OCI-LY1 (cell line): ENCODE data around the gene GALNTL6.

Experiments used
- H2AFZ ChIP-seq: fragments of 200-600 bp; sonication (generic), shearing (Covaris generic); 2 replicates; pipeline ENCODE4 v1.6.0; 2014; ENCODE audit warnings: antibody characterized with exemption, mild to moderate bottlenecking, low read length
- H3F3A ChIP-seq: fragments of 200-600 bp; sonication (generic), shearing (Covaris generic); 2 replicates; pipeline ENCODE4 v1.6.0; 2014; ENCODE audit warnings: mild to moderate bottlenecking, antibody characterized with exemption, low read length, moderate library complexity; ENCODE audit not compliant: insufficient read depth
- H3K27ac ChIP-seq: fragments of 200-600 bp; sonication (generic); 2 replicates; pipeline ENCODE4 v1.5.1; 2014; ENCODE audit warnings: low read length, mixed run types, mild to moderate bottlenecking, low read depth; ENCODE audit not compliant: poor library complexity, severe bottlenecking
- H3K27me3 ChIP-seq: fragments of 200-600 bp; sonication (generic); 2 replicates; pipeline ENCODE4 v1.6.0; 2014; ENCODE audit warnings: antibody characterized with exemption, mild to moderate bottlenecking, low read length, moderate library complexity; ENCODE audit not compliant: insufficient read depth
- H3K36me3 ChIP-seq: fragments of 200-600 bp; sonication (generic); 2 replicates; pipeline ENCODE4 v1.6.1; 2014; ENCODE audit warnings: mild to moderate bottlenecking, antibody characterized with exemption, low read length, moderate library complexity, mixed read lengths; ENCODE audit not compliant: insufficient read depth
- H3K4me1 ChIP-seq: fragments of 200-600 bp; sonication (generic); 2 replicates; pipeline ENCODE4 v1.5.1; 2014; ENCODE audit warnings: mild to moderate bottlenecking, low read length, moderate library complexity; ENCODE audit not compliant: insufficient read depth, severe bottlenecking
- H3K4me2 ChIP-seq: fragments of 200-600 bp; sonication (generic), shearing (Covaris generic); 2 replicates; pipeline ENCODE4 v1.6.1; 2014; ENCODE audit warnings: low read length
- H3K4me3 ChIP-seq: fragments of 200-600 bp; sonication (generic); 2 replicates; pipeline ENCODE4 v1.5.1; 2014; ENCODE audit warnings: low read length, low read depth, mild to moderate bottlenecking, mixed read lengths; ENCODE audit not compliant: poor library complexity, severe bottlenecking
- H3K79me2 ChIP-seq: fragments of 200-600 bp; shearing (Covaris generic); 2 replicates; pipeline ENCODE4 v1.6.1; 2016; ENCODE audit warnings: mixed run types, low read length, mixed read lengths; ENCODE audit not compliant: insufficient read depth
- H3K9ac ChIP-seq: fragments of 200-600 bp; sonication (generic), shearing (Covaris generic); 2 replicates; pipeline ENCODE4 v1.6.1; 2014; ENCODE audit warnings: mild to moderate bottlenecking, low read length, mixed read lengths
- H3K9me2 ChIP-seq: fragments of 200-600 bp; sonication (generic), shearing (Covaris generic); 2 replicates; pipeline ENCODE4 v1.6.1; 2014; ENCODE audit warnings: low read depth, mild to moderate bottlenecking, low read length, mixed read lengths
- H3K9me3 ChIP-seq: fragments of 200-600 bp; shearing (Covaris generic); 2 replicates; pipeline ENCODE4 v1.6.1; 2014; ENCODE audit warnings: low read length, mixed read lengths
- H4K20me1 ChIP-seq: fragments of 200-600 bp; sonication (generic), shearing (Covaris generic); 2 replicates; pipeline ENCODE4 v1.6.0; 2016; ENCODE audit warnings: mild to moderate bottlenecking, low read length; ENCODE audit not compliant: insufficient read depth
- CTCF ChIP-seq: fragments of 200-600 bp; sonication (generic), shearing (Covaris generic); IDR thresholded peaks from 2 replicates; pipeline ENCODE4 v1.5.1; 2017; ENCODE audit warnings: mild to moderate bottlenecking, antibody characterized with exemption, low read length, moderate library complexity, mixed read lengths
- EZH2 ChIP-seq: fragments of 200-600 bp; sonication (generic), shearing (Covaris generic); IDR thresholded peaks from 2 replicates; pipeline ENCODE4 v1.8.0; 2017; ENCODE audit warnings: borderline replicate concordance, mixed run types, mild to moderate bottlenecking, antibody characterized with exemption, low read length, moderate library complexity, mixed read lengths

GALNTL6 gene

DNA sequence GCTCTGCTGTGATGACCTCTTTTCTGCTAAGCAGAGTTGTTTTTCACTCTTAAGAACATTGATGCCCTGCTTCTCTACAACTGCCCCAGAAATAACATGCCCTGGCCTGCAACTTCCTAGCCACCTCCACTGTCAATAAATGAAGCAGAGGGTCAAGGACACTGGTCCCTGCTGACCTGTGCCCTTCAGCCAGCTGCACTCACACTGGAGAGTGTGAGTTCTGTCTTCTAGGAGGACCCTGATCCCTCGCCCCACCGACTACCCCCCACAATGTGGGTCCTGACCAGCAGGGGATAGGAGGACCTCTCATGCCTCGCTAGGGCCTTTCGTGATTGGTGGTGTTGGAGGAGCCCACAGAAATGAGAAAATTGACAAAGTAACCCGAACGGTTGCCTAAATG lies 947.3 kb downstream of the GALNTL6 start:
- Histone ChIP-seq H3K36me3 (no peaks in the 10 kb centered on the region), H2AFZ (no peak overlapping the region), H3K4me3 (no peak overlapping the region), H3K4me1 (no peaks in the 10 kb centered on the region), H3K4me2 (no peak overlapping the region), H4K20me1 (no peaks in the 10 kb centered on the region), H3K9me3 (no peaks in the 10 kb centered on the region), H3K27me3 (no peaks in the 10 kb centered on the region), H3K9ac (no peak overlapping the region), H3F3A (no peaks in the 10 kb centered on the region), H3K79me2 (no peaks in the 10 kb centered on the region), H3K9me2 (no peaks in the 10 kb centered on the region), H3K27ac (no peak overlapping the region)
- no peak for TF ChIP-seq EZH2
- TF ChIP-seq CTCF: no peak

- no peak overlapping the region for H3K4me2 ChIP-seq
- H3K9me2 ChIP-seq: no peaks in the 10 kb centered on the region
- H3K27ac ChIP-seq: no peak overlapping the region
- no peaks in the 10 kb centered on the region for H3F3A ChIP-seq
- no peak overlapping the region for H2AFZ ChIP-seq
- no peak overlapping the region for H3K4me3 ChIP-seq
- H3K27me3 ChIP-seq: no peaks in the 10 kb centered on the region
- no peaks in the 10 kb centered on the region for H3K36me3 ChIP-seq
- TF ChIP-seq CTCF (no peak), EZH2 (no peak)
- no peaks in the 10 kb centered on the region for H3K79me2 ChIP-seq
- no peak overlapping the region for H3K9ac ChIP-seq
- no peaks in the 10 kb centered on the region for H3K9me3 ChIP-seq
- H4K20me1 ChIP-seq: no peaks in the 10 kb centered on the region
- no peaks in the 10 kb centered on the region for H3K4me1 ChIP-seq
These were observed 949.7 kb downstream of the GALNTL6 start for GRCh38 chr4:172762895-172763294.

DNA sequence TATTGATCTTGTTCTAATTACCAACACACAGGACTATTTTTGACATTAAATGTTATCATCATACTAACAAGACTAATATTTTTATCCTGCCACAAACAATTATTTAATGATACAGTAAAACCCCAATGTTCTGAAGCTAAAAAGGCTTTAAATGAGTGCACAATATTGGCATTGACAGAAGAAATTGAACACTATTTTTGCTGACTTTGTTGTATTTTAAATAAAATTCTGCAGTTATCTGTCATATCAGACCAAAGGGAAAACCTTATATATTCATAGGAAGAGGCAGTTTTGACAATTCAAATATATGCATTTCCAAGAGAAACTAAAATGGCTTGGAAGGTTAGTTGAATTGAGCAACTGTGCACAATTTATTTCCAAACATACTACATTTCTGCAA lies 957.6 kb downstream of the GALNTL6 start:
- Histone ChIP-seq H2AFZ (no peak overlapping the region), H3F3A (no peaks in the 10 kb centered on the region)

More for the DNA sequence above, 957.6 kb downstream of the GALNTL6 start:
- H3K36me3 ChIP-seq: no peaks in the 10 kb centered on the region
- H3K4me1 ChIP-seq: no peaks in the 10 kb centered on the region
- H4K20me1 ChIP-seq: no peaks in the 10 kb centered on the region
- TF ChIP-seq CTCF (no peak), EZH2 (no peak)
- no peaks in the 10 kb centered on the region for H3K79me2 ChIP-seq
- no peaks in the 10 kb centered on the region for H3K27me3 ChIP-seq
- H3K9ac ChIP-seq: no peak overlapping the region
- no peak overlapping the region for H3K27ac ChIP-seq
- no peak overlapping the region for H3K4me2 ChIP-seq
- H3K4me3 ChIP-seq: no peak overlapping the region
- H3K9me2 ChIP-seq: no peaks in the 10 kb centered on the region
- no peaks in the 10 kb centered on the region for H3K9me3 ChIP-seq
